Activated CD4-positive, alpha-beta memory T cell treated with anti-CD3 and anti-CD28 coated beads, Interleukin-2, amount 10 ng/mL, durations not matched to agents 7 days and 5 days (primary cell): ENCODE measurements around the gene BBC3. TPM values are rescaled to one million over a fixed set of nuclear protein-coding genes. Genes with fewer than 3 reads are reported as not detected.
"Not testable (repeated sequence)": the region's sequence is repeated elsewhere in the genome, so short reads cannot be mapped to it uniquely, and the experiment has no call there.

Experiments used
- CTCF ChIA-PET: fragments of 350-600 bp; sonication (Branson Sonifier 250); formaldehyde crosslinking; loops from one replicate; lab custom pipeline; 2021; ENCODE audit warnings: antibody characterized with exemption, inconsistent platforms; lab: Charles Lee
- POLR2A ChIA-PET: fragments of 350-600 bp; sonication (Branson Sonifier 250); formaldehyde crosslinking; loops from one replicate; lab custom pipeline; 2021; ENCODE audit warnings: antibody characterized with exemption; lab: Charles Lee
- DNase-seq: peaks from one replicate; pipeline ENCODE4 v3.0.0-alpha.2; 2020
- H3K27ac Mint-ChIP-seq: one replicate; pipeline ENCODE4 v1.8.0; 2021; ENCODE audit warnings: mild to moderate bottlenecking, mixed read lengths
- H3K27me3 Mint-ChIP-seq: one replicate; pipeline ENCODE4 v1.8.0; 2021; ENCODE audit warnings: mixed read lengths
- H3K36me3 Mint-ChIP-seq: one replicate; pipeline ENCODE4 v1.8.0; 2021; ENCODE audit warnings: low read depth, mixed read lengths
- H3K4me1 Mint-ChIP-seq: one replicate; pipeline ENCODE4 v1.8.0; 2021; ENCODE audit warnings: mixed read lengths
- H3K4me3 Mint-ChIP-seq: one replicate; pipeline ENCODE4 v1.8.0; 2021; ENCODE audit warnings: mild to moderate bottlenecking, mixed read lengths
- H3K9me3 Mint-ChIP-seq: one replicate; pipeline ENCODE4 v1.8.0; 2021; ENCODE audit warnings: mixed read lengths
- total RNA-seq, 2 experiments: library from RNA; stranded (reverse); gene quantifications; one replicate each; pipeline ENCODE4 v1.2.3, GENCODE V29; 2021

BBC3 gene
- total RNA-seq, 2 experiments from 2014 or later = 17.3 to 19.0 TPM

- peaks cover 38% of the 10 kb centered on the region for H3K4me1 Mint-ChIP-seq
- CTCF ChIA-PET = interaction anchor here (0.6 to 3.6 kb wide), 17 partner anchors 10 to 1016 kb away, joined by 3 to 73 read pairs (median 3); no protein-coding TSS in a partner anchor
These were observed 25.1 kb upstream of the BBC3 start, which contains the start of gene CCDC9 for GRCh38 chr19:47255879-47256692. CCDC9 (plus strand) TSS chr19:47256525; CDS start chr19:47258401, 1,876 bp downstream.

DNA sequence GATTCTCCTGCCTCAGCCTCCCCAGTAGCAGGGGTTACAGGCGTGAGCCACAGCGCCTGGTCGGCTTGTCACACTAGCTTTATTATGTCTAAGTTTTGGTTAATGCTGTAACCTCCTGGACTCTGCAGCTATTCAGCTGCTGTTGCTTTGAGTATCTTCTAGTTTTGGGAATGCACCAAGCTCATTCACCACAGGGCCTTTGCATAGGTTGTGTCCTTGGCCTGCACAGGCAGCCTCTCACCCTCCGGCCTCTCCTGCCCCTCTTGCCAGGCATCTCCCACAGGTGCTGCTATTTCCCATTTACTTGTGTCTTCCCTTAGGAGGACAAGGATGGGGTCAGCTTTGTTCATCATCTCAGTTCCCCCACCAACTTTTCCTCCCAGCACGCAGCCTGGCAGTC is 23.0 kb upstream of the BBC3 start:
- Mint-ChIP-seq H3K4me3 (no peak overlapping the region), H3K36me3 (peaks cover 14% of the 10 kb centered on the region), H3K27me3 (no peaks in the 10 kb centered on the region), H3K9me3 (no peaks in the 10 kb centered on the region), H3K27ac (no peak overlapping the region), H3K4me1 (peaks cover 26% of the 10 kb centered on the region)
- POLR2A ChIA-PET = interaction anchor here (3.9 kb wide), 1 partner anchor 9 kb away, joined by 36 read pairs; no protein-coding TSS in a partner anchor
- CTCF ChIA-PET = interaction anchor here (0.5 to 2.4 kb wide), 3 partner anchors 10 to 105 kb away, joined by 3 to 13 read pairs (median 5); no protein-coding TSS in a partner anchor
- no peak for DNase-seq

More at GRCh38 chr19:47255879-47256692, 25.1 kb upstream of the BBC3 start, which contains the start of gene CCDC9:
- H3K27me3 Mint-ChIP-seq = no peaks in the 10 kb centered on the region
- H3K36me3 Mint-ChIP-seq = peaks cover 31% of the 10 kb centered on the region
- POLR2A ChIA-PET = interaction anchor here (0.8 to 3.9 kb wide), 22 partner anchors 8 to 541 kb away, joined by 3 to 85 read pairs (median 4); partner anchors contain the start of genes ARHGAP35, INAFM1 and ZC3H4
- H3K4me3 Mint-ChIP-seq = peak within 1 kb of the TSS; percentile 85
- H3K27ac Mint-ChIP-seq = peak within 1 kb of the TSS; percentile 85
- no peaks in the 10 kb centered on the region for H3K9me3 Mint-ChIP-seq
- peak; percentile 96 for DNase-seq

- Mint-ChIP-seq H3K9me3 (no peaks in the 10 kb centered on the region), H3K36me3 (peaks cover 9% of the 10 kb centered on the region), H3K4me1 (peaks cover 21% of the 10 kb centered on the region), H3K27me3 (no peaks in the 10 kb centered on the region), H3K27ac (no peak overlapping the region), H3K4me3 (no peak overlapping the region)
- CTCF ChIA-PET = interaction anchor here (0.7 to 2.4 kb wide), 2 partner anchors 9 to 28 kb away, joined by 3 to 13 read pairs; no protein-coding TSS in a partner anchor
- POLR2A ChIA-PET = interaction anchor here (3.9 kb wide), 1 partner anchor 9 kb away, joined by 36 read pairs; no protein-coding TSS in a partner anchor
- no peak for DNase-seq
These were observed 22.5 kb upstream of the BBC3 start for GRCh38 chr19:47253467-47253881.

DNA sequence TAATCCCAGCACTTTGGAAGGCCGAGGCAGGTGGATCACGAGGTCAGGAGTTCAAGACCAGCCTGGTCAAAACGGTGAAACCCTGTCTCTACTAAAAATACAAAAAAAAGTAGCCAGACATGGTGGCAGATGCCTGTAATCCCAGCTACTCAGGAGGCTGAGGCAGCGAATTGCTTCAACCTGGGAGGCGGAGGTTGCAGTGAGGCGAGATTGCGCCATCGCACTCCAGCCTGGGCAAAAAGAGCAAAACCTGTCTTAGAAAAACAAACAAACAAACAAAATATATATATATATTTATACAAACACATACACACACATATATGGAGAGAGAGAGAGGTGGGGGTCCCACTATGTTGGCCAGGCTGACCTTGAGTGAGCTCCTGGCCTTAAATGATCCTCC is 22.0 kb upstream of the BBC3 start:
- not testable (repeated sequence) for H3K36me3 Mint-ChIP-seq, H3K4me3 Mint-ChIP-seq, H3K27me3 Mint-ChIP-seq, H3K9me3 Mint-ChIP-seq, DNase-seq, H3K27ac Mint-ChIP-seq
- H3K4me1 Mint-ChIP-seq = peaks cover 17% of the 10 kb centered on the region
- ChIA-PET POLR2A (interaction anchor here (3.9 kb wide), 1 partner anchor 8 kb away, joined by 36 read pairs; no protein-coding TSS in a partner anchor), CTCF (interaction anchor here (2.4 kb wide), 1 partner anchor 9 kb away, joined by 13 read pairs; no protein-coding TSS in a partner anchor)

DNA sequence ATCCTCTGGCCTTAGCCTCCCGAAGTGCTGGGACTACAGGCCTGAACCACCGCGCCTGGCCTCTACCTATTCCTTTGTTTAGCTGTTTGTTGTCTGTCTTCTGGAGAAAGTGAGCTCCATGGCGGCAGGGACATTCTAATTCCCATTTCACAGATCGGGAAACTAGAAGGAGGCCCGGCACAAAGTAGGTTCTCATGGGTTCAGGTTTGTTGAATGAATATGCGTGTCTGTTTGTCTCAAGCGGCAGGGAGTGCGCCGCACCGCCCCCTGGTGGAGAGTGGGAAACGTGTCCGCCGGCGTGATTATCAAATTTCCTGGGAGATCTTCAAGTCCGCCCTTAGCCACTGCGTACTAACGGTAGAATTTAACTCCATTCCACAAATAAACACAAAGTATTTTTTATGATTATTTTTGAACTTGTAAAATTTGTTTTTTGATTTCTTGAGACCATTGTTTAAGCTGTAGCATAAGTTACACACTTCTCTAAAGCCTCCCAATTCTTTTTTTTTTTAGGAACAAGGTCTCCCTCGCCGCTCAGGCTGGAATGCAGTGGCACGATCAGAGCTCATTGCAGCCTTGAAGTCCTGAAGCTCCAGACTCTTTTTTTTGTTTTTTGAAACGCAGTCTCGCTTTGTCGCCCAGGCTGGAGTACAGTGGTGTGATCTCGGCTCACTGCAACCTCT is 16.4 kb upstream of the BBC3 start:
- DNase-seq = peak; percentile 84
- Mint-ChIP-seq H3K4me1 (peaks cover 30% of the 10 kb centered on the region), H3K27ac (no peak overlapping the region), H3K36me3 (no peaks in the 10 kb centered on the region), H3K9me3 (no peaks in the 10 kb centered on the region), H3K4me3 (no peak overlapping the region), H3K27me3 (no peaks in the 10 kb centered on the region)
- ChIA-PET POLR2A (interaction anchor here (0.6 to 6.2 kb wide), 6 partner anchors 9 to 141 kb away, joined by 3 to 110 read pairs (median 6); partner anchors contain the start of genes CCDC9 and SAE1), CTCF (interaction anchor here (0.7 to 6.4 kb wide), 25 partner anchors 9 to 234 kb away, joined by 3 to 361 read pairs (median 6); partner anchors contain the start of genes CCDC9, INAFM1, SAE1 and ZC3H4)

DNA sequence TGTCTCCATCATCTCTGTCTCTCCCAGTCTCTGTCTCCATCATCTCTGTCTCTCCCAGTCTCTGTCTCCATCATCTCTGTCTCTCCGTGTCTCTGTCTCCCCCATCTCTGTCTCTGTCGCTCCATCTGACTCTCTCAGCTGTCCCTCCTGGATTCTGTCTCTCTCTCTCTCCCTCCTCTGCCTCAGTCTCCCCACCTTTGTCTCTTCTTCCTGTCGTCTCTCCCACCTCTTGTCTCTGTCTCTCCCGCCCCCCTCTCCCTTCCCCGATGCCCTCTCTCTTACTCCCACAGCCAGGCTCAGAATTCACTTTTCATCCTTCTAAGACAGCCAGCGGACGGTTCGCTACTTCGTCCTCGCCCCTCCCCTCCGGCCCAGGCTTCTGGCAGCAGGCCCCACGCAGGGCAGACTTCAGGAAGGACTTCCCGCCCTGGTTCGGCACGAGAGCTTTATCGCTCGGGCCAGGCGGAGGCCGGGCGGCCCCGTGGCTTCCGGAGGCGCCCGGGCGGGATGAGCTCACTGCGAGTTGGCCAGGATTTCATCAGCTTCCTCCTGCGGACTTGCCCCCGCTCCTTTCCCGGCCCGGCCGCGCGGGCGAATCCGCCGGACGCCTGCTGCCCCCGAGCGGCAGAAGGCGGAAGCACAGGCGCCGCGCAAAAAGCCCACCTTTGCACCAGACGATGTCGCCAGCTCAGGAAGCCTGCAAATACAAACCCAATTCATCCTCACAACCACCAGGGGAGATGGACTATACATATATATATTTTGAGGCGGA is 13.0 kb upstream of the BBC3 start:
- DNase-seq = peak; percentile 94
- Mint-ChIP-seq H3K9me3 (no peaks in the 10 kb centered on the region), H3K27me3 (peaks cover 7% of the 10 kb centered on the region), H3K4me1 (peaks cover 30% of the 10 kb centered on the region), H3K36me3 (no peaks in the 10 kb centered on the region), H3K4me3 (peak overlapping the region; percentile 70), H3K27ac (peak overlapping the region; percentile 87)
- POLR2A ChIA-PET = interaction anchor here (0.7 to 6.2 kb wide), 18 partner anchors 11 to 459 kb away, joined by 3 to 110 read pairs (median 8); partner anchors contain the start of genes CCDC9, INAFM1, SAE1 and ZC3H4
- CTCF ChIA-PET = interaction anchor here (0.6 to 6.4 kb wide), 53 partner anchors 9 to 528 kb away, joined by 3 to 361 read pairs (median 6); partner anchors contain the start of genes AP2S1, CCDC9, DHX34 and INAFM1

GRCh38 chr19:47243364-47243775 is 12.4 kb upstream of the BBC3 start:
- Mint-ChIP-seq H3K27ac (peak overlapping the region; percentile 87), H3K36me3 (no peaks in the 10 kb centered on the region), H3K4me3 (peak overlapping the region; percentile 70), H3K9me3 (no peaks in the 10 kb centered on the region), H3K27me3 (peaks cover 9% of the 10 kb centered on the region), H3K4me1 (peaks cover 33% of the 10 kb centered on the region)
- ChIA-PET CTCF (interaction anchor here (0.7 to 6.4 kb wide), 15 partner anchors 10 to 289 kb away, joined by 3 to 361 read pairs (median 13); partner anchors contain the start of genes CCDC9, INAFM1 and SAE1), POLR2A (interaction anchor here (1.1 to 6.2 kb wide), 8 partner anchors 11 to 131 kb away, joined by 5 to 110 read pairs (median 28); partner anchors contain the start of genes CCDC9, SAE1 and ZC3H4)
- no peak for DNase-seq

DNA sequence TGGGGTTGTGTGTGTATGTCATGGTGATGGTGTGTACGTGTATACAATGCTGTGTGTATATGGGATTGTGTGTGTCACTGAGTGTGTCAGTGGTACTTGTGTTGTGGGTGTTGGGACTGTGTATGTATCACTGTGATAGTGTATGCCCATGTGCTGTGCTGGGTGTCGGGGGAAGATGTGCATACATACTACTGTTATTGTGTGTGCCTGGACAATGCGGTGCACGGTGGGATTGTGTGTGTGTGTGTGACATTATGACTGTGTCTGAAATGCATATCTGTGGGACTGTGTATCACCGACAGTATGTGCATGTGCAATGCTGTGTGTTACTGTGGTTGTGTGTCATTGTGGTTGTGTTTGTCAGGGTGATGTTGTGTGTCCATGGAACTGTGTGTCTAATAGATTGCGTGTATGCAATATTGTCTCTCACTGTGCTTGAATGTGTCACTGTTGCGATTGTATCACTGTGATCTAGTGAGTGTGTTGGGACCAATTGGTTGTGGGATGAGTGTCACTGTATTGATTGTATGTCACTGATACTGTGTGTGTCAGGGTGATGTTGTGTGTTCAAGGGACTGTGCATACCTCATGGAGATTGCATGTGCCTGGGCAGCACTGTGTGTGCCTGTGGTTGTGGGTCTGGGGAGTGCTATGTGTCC is 11.0 kb upstream of the BBC3 start:
- Mint-ChIP-seq H3K4me1 (peaks cover 30% of the 10 kb centered on the region), H3K36me3 (no peaks in the 10 kb centered on the region), H3K27me3 (peaks cover 11% of the 10 kb centered on the region), H3K9me3 (no peaks in the 10 kb centered on the region), H3K27ac (no peak overlapping the region), H3K4me3 (no peak overlapping the region)
- DNase-seq = no peak
- CTCF ChIA-PET = interaction anchor here (1.0 to 6.1 kb wide), 2 partner anchors 15 to 16 kb away, joined by 3 to 134 read pairs; partner anchors contain the start of gene CCDC9
- POLR2A ChIA-PET = interaction anchor here (1.0 to 6.2 kb wide), 8 partner anchors 9 to 85 kb away, joined by 3 to 110 read pairs (median 11); partner anchors contain the start of gene CCDC9

DNA sequence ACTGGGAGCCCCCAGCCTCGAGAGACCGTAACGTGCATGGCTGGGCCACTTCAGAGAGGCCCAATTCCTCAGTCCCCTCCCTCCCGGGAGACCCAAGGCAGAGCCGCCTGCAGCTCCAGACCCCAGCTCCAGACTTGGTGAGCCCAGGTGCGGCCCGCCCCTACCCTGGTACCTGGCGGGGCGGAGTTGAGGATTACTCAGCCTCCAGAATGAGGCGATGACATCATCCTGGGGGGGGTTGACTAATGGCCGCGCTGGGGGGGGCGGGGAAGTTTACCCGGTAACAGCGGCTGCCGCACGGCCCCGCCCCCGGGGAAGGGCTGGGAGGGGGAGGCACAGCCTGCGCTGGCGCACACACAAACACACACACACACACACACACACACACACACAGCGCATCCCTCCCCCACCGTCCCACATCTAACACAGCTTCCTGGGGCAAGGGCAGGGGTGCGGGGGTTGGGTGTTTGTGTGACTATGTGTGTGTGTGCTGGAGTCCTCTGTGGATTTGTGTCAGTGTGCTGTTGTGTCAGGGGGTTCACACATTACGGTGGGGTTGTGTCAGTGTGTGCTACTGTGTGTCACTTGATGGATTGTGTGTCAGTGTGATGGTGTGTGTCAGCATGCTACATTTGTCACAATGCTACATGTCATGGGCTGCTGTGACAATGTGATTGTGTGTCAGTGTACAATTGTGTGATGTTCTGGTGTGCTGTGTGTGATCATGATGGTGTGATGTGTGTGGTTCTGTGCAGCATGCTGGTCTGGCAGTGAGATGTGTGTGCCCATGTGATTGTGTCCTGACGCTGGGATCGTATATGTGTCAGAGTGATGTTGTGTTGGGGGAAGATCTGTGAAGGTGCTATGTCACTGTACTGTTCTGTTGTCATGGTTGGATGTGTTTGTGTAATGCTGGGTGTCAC is 10.3 kb upstream of the BBC3 start:
- H3K27me3 Mint-ChIP-seq = peaks cover 11% of the 10 kb centered on the region
- ChIA-PET POLR2A (interaction anchor here (1.0 to 2.1 kb wide), 5 partner anchors 9 to 30 kb away, joined by 3 to 13 read pairs (median 9); partner anchors contain the start of gene CCDC9), CTCF (no interaction called here)
- no peak overlapping the region for H3K4me3 Mint-ChIP-seq
- no peak overlapping the region for H3K27ac Mint-ChIP-seq
- H3K9me3 Mint-ChIP-seq = no peaks in the 10 kb centered on the region
- H3K4me1 Mint-ChIP-seq = peaks cover 30% of the 10 kb centered on the region
- DNase-seq = peak; percentile 86
- no peaks in the 10 kb centered on the region for H3K36me3 Mint-ChIP-seq

GRCh38 chr19:47240556-47240955 is 9.6 kb upstream of the BBC3 start:
- Mint-ChIP-seq H3K27me3 (peaks cover 11% of the 10 kb centered on the region), H3K4me1 (peaks cover 30% of the 10 kb centered on the region), H3K9me3 (no peaks in the 10 kb centered on the region), H3K36me3 (no peaks in the 10 kb centered on the region), H3K27ac (no peak overlapping the region), H3K4me3 (no peak overlapping the region)
- POLR2A ChIA-PET = interaction anchor here (1.0 to 2.1 kb wide), 6 partner anchors 8 to 29 kb away, joined by 3 to 13 read pairs (median 7); partner anchors contain the start of gene CCDC9
- CTCF ChIA-PET = interaction anchor here (1.4 kb wide), 1 partner anchor 30 kb away, joined by 3 read pairs; no protein-coding TSS in a partner anchor
- no peak for DNase-seq
